Rectal smooth muscle tissue (tissue), 1 donor: ENCODE results near the gene VAMP5.
A peak's percentile ranks its signal among the peaks of the same experiment; 100 is the strongest.
"Not testable (repeated sequence)": the region's sequence is repeated elsewhere in the genome, so short reads cannot be mapped to it uniquely, and the experiment has no call there.

Experiments used
- H3K27ac ChIP-seq: one replicate; pipeline ENCODE4 v1.7.0; 2013; ENCODE audit warnings: low read depth, low read length, inconsistent platforms
- H3K27me3 ChIP-seq: one replicate; pipeline ENCODE4 v1.7.0; 2013; ENCODE audit warnings: low read length; ENCODE audit not compliant: control insufficient read depth, insufficient read depth
- H3K36me3 ChIP-seq: one replicate; pipeline ENCODE4 v1.7.0; 2013; ENCODE audit warnings: low read length; ENCODE audit not compliant: control insufficient read depth, insufficient read depth
- H3K4me1 ChIP-seq: one replicate; pipeline ENCODE4 v1.7.0; 2013; ENCODE audit warnings: low read length; ENCODE audit not compliant: control insufficient read depth, insufficient read depth
- H3K4me3 ChIP-seq: one replicate; pipeline ENCODE4 v1.7.0; 2013; ENCODE audit warnings: low read length
- H3K9ac ChIP-seq: one replicate; pipeline ENCODE4 v1.7.0; 2013; ENCODE audit warnings: low read length

Gene VAMP5, protein sequence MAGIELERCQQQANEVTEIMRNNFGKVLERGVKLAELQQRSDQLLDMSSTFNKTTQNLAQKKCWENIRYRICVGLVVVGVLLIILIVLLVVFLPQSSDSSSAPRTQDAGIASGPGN

GRCh38 chr2:85584354-85584856 is at the start of gene VAMP5:
TSS of gene VAMP5 (plus strand) at chr2:85584431. CDS start at chr2:85584491, 60 bp downstream.
- H3K4me1 ChIP-seq: peaks cover 11% of the 10 kb centered on the region
- H3K27ac ChIP-seq: peak within 1 kb of the TSS; percentile 88

DNA sequence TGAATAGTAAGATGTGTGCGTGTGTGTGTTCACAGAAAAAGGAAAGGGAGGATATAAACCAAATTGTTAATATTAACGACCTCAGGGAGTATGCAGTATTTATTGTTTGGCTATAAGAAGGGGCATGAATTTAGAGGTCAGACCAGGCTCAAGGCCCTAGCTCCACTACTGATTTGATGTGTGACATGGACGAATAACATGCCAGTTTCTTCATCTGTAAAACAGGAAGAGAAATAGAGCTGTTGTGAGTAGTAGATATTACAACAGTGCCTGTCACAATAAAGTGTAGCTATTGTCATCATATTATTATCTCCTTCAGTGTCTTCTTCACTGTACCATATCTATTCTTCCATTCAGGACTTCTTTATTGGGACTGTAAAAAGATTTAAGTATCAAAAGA is 49.4 kb upstream of the VAMP5 start:
- Histone ChIP-seq H3K4me3 (no peak overlapping the region), H3K27me3 (no peaks in the 10 kb centered on the region), H3K27ac (no peak overlapping the region), H3K9ac (no peak overlapping the region), H3K36me3 (no peaks in the 10 kb centered on the region), H3K4me1 (peaks cover 12% of the 10 kb centered on the region)

More at GRCh38 chr2:85584354-85584856, at the start of gene VAMP5:
- H3K36me3 ChIP-seq: peaks cover 2% of the 10 kb centered on the region
- peak within 1 kb of the TSS; percentile 75 for H3K4me3 ChIP-seq
- no peaks in the 10 kb centered on the region for H3K27me3 ChIP-seq
- H3K9ac ChIP-seq: peak within 1 kb of the TSS; percentile 61

- Histone ChIP-seq H3K27me3 (no peaks in the 10 kb centered on the region), H3K36me3 (peaks cover 1% of the 10 kb centered on the region), H3K9ac (no peak overlapping the region), H3K27ac (peak overlapping the region; percentile 100), H3K4me3 (no peak overlapping the region), H3K4me1 (peaks cover 17% of the 10 kb centered on the region)
Measured at GRCh38 chr2:85536479-85536878, 47.8 kb upstream of the VAMP5 start.

DNA sequence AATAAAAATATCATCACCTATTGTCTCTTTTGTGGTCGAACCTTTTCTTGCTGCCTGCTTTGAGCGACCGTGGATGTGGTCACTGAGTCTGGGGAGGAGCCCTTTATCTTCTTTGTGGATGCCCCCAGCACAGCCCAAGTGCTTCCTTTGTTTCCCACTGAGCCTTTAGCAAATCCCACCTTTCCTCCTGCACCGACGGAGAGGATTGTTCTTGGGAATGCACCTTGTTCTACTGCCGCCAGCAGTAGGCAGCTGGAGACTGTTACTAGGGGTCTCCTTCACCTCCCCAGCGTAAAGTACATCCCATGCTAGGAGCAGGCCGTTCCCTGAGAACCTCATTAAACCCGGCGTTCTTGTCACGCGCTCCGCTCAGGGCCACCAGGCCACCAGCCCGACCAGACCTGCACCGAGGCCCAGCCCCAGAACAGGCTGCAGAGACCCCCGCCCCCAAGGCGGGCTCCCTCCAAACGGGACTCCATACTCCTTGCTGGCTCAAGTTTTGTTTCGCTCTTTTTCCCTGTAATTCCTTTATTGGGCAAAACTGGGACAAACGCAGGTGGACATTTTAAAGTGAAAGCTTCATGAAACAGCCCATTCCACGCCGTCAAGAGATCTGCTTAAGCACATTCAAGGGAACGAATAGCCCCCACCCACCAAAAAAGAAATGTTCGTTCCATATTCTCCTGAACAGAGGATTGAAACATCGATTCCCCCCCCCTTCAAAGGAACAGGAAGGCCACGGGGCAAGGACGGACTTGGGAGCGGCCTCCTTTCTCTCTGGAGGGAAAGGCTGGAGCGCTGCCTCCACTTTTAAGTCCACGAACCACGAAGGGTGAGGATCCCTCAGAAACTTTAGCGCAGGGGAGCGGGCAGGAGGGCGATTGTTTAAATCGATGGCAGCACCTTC is 46.4 kb upstream of the VAMP5 start:
- Histone ChIP-seq H3K27ac (peak overlapping the region; percentile 100), H3K4me1 (peaks cover 30% of the 10 kb centered on the region), H3K27me3 (no peaks in the 10 kb centered on the region), H3K9ac (peak overlapping the region; percentile 97), H3K36me3 (peaks cover 15% of the 10 kb centered on the region), H3K4me3 (peak overlapping the region; percentile 100)

DNA sequence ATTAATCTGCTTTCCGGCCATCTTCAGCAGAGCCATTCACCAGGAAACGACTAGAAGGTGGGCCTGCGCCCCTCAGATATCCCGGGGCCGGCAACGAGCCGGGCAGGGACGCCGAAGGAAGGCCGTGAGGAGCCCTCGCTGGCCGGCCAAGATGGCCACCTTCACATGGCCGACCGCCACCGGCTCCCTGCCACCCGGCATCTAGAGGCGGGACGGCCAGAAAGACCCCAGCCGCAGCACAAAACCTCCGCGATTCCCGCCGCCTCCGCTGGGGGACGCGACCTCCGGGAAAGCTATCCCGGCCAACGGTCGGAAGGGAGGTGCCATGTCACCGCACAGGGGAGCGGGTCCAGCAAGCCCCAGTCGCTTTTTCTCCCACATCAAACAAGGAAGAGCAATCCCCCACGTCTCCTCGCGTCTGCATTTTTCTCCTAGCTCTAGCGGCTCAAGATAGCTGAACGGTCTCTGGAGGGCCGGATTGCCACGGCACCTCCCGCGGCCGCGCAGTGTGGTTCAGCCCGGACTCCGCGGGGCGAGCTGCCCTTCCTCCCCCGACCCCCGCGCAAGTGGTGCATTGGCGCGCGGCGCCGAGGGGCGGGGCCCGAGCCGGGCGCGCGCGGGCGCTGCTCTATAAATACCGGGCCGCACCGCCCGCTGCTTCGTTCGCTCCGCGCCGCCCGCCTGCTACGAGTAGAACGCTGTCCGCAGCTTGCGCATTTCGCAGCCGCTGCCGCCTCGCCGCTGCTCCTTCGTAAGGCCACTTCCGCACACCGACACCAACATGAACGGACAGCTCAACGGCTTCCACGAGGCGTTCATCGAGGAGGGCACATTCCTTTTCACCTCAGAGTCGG is 45.5 kb upstream of the VAMP5 start, which contains the start of gene MAT2A:
MAT2A (plus strand) TSS at position 662 of the 854 bp plus-strand sequence; CDS start at position 782, 120 bp downstream.
- Histone ChIP-seq H3K9ac (peak within 1 kb of the TSS; percentile 100), H3K27ac (peak within 1 kb of the TSS; percentile 100), H3K4me1 (peaks cover 30% of the 10 kb centered on the region), H3K4me3 (peak within 1 kb of the TSS; percentile 100), H3K27me3 (no peaks in the 10 kb centered on the region), H3K36me3 (peaks cover 18% of the 10 kb centered on the region)

GRCh38 chr2:85539361-85540132 is 44.7 kb upstream of the VAMP5 start:
- Histone ChIP-seq H3K36me3 (peaks cover 23% of the 10 kb centered on the region), H3K9ac (peak overlapping the region; percentile 100), H3K27ac (peak overlapping the region; percentile 100), H3K4me3 (peak overlapping the region; percentile 100), H3K27me3 (no peaks in the 10 kb centered on the region), H3K4me1 (peaks cover 32% of the 10 kb centered on the region)

- peak overlapping the region; percentile 100 for H3K4me3 ChIP-seq
- H3K4me1 ChIP-seq: peaks cover 32% of the 10 kb centered on the region
- peak overlapping the region; percentile 100 for H3K27ac ChIP-seq
- H3K9ac ChIP-seq: peak overlapping the region; percentile 73
- no peaks in the 10 kb centered on the region for H3K27me3 ChIP-seq
- peaks cover 23% of the 10 kb centered on the region for H3K36me3 ChIP-seq
Measured at GRCh38 chr2:85540133-85540648, 44.0 kb upstream of the VAMP5 start.

GRCh38 chr2:85541262-85541661 is 43.0 kb upstream of the VAMP5 start:
- Histone ChIP-seq H3K36me3 (peaks cover 27% of the 10 kb centered on the region), H3K9ac (no peak overlapping the region), H3K27ac (no peak overlapping the region), H3K4me1 (peaks cover 32% of the 10 kb centered on the region), H3K27me3 (no peaks in the 10 kb centered on the region), H3K4me3 (peak overlapping the region; percentile 100)

- H3K27ac ChIP-seq: peak overlapping the region; percentile 35
- H3K27me3 ChIP-seq: no peaks in the 10 kb centered on the region
- H3K36me3 ChIP-seq: peaks cover 29% of the 10 kb centered on the region
- peaks cover 28% of the 10 kb centered on the region for H3K4me1 ChIP-seq
- no peak overlapping the region for H3K9ac ChIP-seq
- peak overlapping the region; percentile 100 for H3K4me3 ChIP-seq
Measured at GRCh38 chr2:85541753-85542457, 42.3 kb upstream of the VAMP5 start.

DNA sequence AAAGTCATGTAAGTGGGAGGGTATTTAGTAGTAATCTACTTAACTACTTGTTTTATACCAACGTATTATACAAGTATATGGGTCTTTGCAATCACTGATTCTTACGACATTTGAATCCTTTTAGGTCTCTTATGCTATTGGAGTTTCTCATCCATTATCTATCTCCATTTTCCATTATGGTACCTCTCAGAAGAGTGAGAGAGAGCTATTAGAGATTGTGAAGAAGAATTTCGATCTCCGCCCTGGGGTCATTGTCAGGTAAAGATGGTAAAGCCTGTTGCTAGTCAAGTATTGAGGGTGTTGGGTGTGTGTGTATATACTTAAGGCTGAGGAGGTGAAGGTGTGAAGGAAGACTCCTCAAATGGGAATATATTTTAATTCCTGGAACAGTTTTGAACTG is 41.5 kb upstream of the VAMP5 start:
- Histone ChIP-seq H3K4me1 (peaks cover 20% of the 10 kb centered on the region), H3K9ac (no peak overlapping the region), H3K4me3 (no peak overlapping the region), H3K27ac (no peak overlapping the region), H3K36me3 (peaks cover 30% of the 10 kb centered on the region), H3K27me3 (no peaks in the 10 kb centered on the region)

DNA sequence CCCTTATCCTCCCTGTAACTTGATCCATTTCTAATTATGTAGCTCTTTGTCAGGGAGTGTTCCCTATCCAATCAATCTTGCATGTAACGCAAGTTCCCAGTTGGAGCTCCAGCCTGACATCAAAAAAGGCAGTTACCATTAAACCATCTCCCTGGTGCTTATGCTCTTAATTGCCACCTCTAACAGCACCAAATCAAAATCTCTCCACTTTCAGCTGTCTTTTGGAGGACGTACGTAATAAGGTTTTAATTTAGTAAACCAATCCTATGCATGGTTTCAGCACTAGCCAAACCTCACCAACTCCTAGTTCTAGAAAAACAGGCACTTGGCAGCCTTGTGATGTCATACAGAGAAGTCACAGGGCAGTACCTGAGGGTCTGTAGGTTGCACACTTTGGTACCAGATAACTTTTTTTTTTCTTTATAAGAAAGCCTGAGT is 40.0 kb upstream of the VAMP5 start:
- H3K4me1 ChIP-seq: peaks cover 20% of the 10 kb centered on the region
- not testable (repeated sequence) for H3K4me3 ChIP-seq, H3K27ac ChIP-seq, H3K27me3 ChIP-seq, H3K9ac ChIP-seq
- peaks cover 36% of the 10 kb centered on the region for H3K36me3 ChIP-seq
